ENCODE data around the gene SLC35E2B.
"Not testable (repeated sequence)": the region's sequence is repeated elsewhere in the genome, so short reads cannot be mapped to it uniquely, and the experiment has no call there.

The SLC35E2B gene

DNA sequence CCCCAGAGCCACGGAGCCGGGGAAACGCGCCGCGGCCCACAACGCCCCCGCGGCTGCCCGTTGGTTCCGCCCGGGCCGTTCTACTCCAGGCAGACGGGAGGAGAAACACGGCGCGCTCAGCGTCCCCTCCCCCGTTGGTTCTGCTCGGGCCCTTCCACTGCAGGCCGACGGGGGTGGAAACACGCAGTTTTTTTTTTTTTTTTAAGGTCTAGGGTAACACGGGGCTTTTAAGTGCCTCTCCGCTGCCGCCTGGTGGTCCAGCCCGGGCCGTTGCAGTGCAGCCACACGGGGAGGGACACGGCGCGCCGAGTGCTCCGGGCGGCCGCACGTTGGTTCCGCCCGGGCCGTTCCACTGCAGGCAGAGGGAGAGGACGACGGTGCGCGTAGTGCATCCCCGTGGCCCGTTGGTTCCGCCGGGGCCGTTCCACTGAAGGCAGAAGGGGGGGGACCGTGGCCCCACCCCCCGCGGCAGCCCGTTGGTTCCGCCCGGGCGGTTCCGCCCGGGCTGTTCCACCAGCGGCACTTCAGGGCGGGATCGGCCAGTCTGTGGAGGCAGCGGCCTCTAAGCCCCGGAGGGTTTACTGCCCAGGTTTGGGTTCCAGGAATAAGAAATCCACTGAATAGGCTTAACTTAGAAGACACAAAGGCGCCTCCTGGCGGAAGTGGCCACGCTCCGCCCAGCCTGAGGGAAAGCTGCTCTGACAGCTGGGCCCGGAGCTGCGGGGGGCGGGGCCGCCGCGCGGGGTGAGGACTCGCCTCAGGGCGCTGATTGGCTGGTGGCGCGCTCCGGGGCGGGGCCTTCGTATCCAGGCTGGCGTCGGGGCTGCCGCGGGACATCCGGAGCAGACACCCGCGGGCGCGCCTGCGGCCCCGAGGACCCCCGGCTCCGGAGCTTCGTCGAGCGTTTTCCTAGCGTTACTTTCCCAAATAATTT lies at the start of gene SLC35E2B:
SLC35E2B (minus strand) TSS at position 82 of the 934 bp plus-strand sequence. CDS start 16,096 bp downstream, outside the sequence.
- peak; percentile 87 for DNase-seq

- DNase-seq = not testable (repeated sequence)
Measured at GRCh38 chr1:1741013-1741412, 48.4 kb upstream of the SLC35E2B start.

DNA sequence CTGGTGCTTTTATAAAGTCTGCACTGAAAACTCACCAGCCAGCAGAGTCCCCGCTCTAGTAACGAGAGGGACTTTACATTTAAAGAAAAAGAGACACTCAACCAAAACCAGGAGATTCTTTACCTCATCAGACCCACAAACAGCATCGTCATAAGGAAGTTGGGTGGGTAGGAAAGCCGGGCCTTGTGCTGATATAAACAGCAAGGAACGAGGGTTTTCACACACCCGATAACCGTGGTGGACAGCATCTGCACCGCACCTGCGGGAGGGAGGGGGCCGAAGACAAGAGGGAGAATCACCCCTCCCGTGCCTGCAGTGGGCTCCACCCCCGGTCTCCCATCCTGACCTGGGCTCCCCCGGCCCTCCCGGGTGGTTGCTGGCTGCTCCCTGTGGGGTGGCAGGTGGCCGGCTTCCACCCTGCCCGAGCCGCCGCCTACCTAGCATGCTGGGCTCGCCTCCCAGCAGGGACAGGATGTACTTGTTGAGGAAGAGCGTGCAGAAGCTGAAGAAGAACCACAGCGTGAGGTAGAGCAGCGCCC lies 46.3 kb upstream of the SLC35E2B start:
- not testable (repeated sequence) for DNase-seq

- DNase-seq = not testable (repeated sequence)
Measured at GRCh38 chr1:1737675-1738590, 45.3 kb upstream of the SLC35E2B start.

GRCh38 chr1:1732381-1732780 lies 39.8 kb upstream of the SLC35E2B start:
- DNase-seq = no peak

DNA sequence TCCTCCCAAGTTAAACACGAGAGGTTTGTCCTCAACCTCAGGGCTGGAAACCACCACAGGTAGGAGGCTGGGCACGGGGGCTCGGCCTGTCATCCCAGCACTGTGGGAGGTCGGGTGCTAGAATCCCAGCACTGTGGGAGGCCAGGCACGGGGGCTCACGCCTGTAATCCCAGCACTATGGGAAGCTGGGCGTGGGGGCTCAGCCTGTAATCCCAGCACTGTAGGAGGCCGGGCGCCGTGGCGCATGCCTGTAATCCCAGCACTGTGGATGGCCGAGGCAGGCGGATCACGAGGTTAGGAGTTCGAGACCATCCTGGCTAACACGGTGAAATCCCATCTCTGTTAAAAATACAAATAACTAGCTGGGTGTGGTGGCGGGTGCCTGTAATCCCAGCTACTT lies 38.3 kb upstream of the SLC35E2B start:
- DNase-seq = no peak

DNA sequence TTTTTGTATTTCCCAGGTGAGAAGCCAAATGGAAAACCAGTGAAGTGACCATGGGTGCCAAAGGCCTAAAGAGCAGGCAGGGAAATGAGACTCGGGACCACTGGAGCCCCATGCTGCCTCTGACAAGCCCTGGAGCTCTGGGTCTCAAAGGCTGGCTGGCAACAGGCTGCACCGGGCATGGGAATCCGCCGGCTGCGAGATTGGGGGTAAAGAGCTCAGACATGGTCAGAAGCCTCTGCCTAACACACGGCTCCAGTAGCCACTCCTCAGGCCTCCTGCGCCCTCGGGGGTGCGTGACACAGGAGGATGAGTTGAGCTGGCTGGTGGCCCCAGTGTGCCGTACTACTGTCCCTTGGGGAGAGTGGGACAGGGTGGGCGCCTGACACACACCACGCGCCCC lies 37.6 kb upstream of the SLC35E2B start:
- DNase-seq = not testable (repeated sequence)

DNA sequence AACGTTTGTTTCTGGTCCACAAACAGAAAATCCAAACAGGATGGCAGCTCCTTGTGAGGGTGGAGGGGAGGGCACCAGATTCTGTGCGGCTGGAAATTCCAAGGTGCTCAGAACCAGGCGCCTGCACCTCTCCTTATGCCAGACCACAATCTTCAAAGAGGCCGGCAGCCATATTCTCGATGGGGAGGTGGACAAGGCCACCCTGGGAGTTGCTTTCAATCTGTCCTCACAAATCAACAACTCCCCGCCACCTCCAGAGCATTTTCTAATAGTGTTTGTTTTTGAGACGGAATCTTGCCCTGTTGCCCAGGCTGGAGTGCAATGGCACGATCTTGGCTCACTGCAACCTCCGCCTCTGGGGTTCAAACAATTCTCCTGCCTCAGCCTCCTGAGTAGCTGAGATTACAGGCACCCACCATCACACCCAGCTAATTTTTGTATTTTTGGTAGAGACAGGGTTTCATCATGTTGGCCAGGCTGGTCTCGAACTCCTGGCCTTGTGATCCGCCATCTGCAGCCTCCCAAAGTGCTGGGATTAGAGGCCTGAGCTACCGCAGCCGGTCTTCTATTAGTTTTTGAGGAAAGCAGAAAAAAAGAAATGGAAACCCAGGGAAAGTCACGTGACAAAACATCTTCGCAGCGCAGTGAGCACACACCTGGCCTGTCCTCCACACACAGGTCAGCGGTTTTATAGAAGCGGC lies 36.7 kb upstream of the SLC35E2B start:
- DNase-seq = not testable (repeated sequence)

DNA sequence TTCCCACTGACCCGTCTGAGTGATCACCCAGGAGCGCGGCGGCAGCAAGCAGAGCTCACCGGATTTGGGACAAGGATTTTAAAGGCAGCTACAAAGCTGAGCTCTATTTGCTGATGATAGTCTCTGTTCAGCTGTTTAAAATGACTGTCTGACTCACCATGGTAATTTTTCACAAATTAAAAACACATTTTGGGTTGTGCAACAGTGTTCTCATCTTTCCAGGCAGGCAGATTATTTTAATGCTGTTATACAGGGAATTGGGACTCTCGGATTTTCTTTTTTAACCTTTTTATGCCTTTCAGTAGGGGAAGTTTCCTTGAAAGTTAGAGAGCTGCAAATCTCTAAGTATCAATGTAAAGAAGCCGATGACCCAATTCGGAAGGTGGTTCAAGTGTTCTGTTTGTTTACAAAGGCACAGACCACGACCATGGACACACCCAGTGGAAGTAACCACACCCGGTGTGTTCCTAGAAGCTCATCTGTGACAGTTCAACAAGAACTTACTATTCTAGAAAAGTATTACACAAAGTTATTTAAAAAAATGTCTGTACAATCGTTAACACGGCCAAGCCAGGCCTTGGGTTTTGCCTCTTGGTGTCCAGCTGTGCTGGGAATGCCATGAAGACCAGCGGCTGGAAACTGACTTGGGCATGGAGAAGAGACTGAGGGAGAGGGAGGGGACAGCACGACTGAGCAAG lies 35.9 kb upstream of the SLC35E2B start:
- DNase-seq = not testable (repeated sequence)

GRCh38 chr1:1727131-1727651 lies 34.6 kb upstream of the SLC35E2B start:
- DNase-seq = not testable (repeated sequence)

DNA sequence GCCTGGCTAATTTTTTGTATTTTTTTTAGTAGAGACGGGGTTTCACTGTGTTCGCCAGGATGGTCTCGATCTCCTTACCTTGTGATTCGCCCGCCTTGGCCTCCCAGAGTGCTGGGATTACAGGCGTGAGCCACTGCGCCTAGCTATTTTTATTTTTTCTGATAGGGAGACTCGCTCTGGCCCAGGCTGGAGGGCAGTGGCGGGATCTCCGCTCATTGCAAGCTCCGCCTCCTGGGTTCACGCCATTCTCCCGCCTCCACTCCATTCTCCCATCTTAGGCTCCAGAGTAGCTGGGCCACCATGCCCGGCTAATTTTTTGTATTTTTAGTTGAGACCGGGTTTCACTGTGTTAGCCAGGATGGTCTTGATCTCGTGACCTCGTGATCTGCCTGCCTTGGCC lies 33.5 kb upstream of the SLC35E2B start:
- DNase-seq = not testable (repeated sequence)

- peak; percentile 94 for DNase-seq
Measured at GRCh38 chr1:1724035-1724864, 31.7 kb upstream of the SLC35E2B start, which contains the start of gene CDK11A. CDK11A (minus strand) TSS chr1:1724357; CDS start chr1:1722818, 1,539 bp downstream.

DNA sequence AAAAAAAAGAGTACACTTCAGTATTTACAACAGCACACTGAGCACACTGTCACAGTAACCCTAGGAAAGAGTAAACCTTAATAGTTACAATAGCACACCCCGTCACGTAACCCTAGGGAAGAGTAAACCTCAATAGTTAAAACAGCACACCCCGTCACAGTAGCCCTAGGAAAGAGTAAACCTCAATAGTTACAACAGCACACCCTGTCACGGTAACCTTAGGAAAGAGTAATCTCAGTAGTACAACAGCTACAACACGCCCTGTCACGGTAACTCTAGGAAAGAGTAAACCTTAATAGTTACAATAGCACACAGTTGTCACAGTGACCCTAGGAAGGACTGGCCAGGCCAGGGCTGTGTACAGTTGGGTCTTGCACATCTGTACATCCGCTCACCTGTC lies 28.6 kb upstream of the SLC35E2B start:
- DNase-seq = no peak

- DNase-seq = not testable (repeated sequence)
Measured at GRCh38 chr1:1715109-1715883, 22.7 kb upstream of the SLC35E2B start.

- not testable (repeated sequence) for DNase-seq
Measured at GRCh38 chr1:1707897-1708296, 15.3 kb upstream of the SLC35E2B start.

GRCh38 chr1:1707241-1707640 lies 14.6 kb upstream of the SLC35E2B start:
- DNase-seq = not testable (repeated sequence)

DNA sequence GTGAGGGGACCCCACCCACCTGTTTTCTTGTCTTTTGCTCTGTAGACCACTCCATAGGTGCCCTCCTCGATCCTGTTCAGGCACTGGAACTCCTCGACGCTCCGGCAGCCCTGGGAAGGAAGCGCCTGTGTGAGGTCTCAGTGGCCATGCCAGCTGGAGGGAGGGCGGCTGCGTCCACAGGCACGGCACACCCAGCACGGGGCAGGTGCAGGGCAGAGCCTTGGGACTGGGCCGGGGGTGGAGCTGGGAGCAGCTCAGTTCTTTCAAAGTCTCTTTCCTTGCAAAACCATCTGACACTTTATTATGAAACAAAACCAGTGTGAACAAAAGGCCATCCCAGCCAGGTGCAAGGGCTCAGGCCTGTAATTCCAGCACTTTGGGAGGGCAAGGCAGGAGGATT lies 13.0 kb upstream of the SLC35E2B start:
- DNase-seq = not testable (repeated sequence)

- not testable (repeated sequence) for DNase-seq
Measured at GRCh38 chr1:1704284-1704957, 11.8 kb upstream of the SLC35E2B start.

GRCh38 chr1:1703796-1704195 lies 11.2 kb upstream of the SLC35E2B start:
- no peak for DNase-seq

Data from KG1 (cell line).